Activated CD4-positive, alpha-beta T cell treated with anti-CD3 and anti-CD28 coated beads for 36 hours (primary cell): Measurements from ENCODE around the gene LSAMP. TPM values are rescaled to one million over a fixed set of nuclear protein-coding genes. Genes with fewer than 3 reads are reported as not detected.

Experiments used
- ATAC-seq: fragments of 200-7000 bp; cut with Tn5 transposase; one replicate; pipeline ENCODE4 v1.10.0; 2021; ENCODE audit warnings: mild to moderate bottlenecking, moderate library complexity
- CTCF ChIA-PET: fragments of 350-600 bp; sonication (Branson Sonifier 250); formaldehyde crosslinking; loops from one replicate; lab custom pipeline; 2021; ENCODE audit warnings: antibody characterized with exemption; lab: Charles Lee
- POLR2A ChIA-PET: fragments of 350-600 bp; sonication (Branson Sonifier 250); formaldehyde crosslinking; loops from one replicate; lab custom pipeline; 2021; ENCODE audit warnings: antibody characterized with exemption, inconsistent platforms; lab: Charles Lee
- DNase-seq: peaks from one replicate; pipeline ENCODE4 v3.0.0-alpha.2; 2020
- H3K27ac Mint-ChIP-seq: one replicate; pipeline ENCODE4 v1.8.0; 2021; ENCODE audit warnings: mixed read lengths
- H3K27me3 Mint-ChIP-seq: one replicate; pipeline ENCODE4 v1.8.0; 2021; ENCODE audit warnings: mixed read lengths
- H3K36me3 Mint-ChIP-seq: one replicate; pipeline ENCODE4 v1.8.0; 2021; ENCODE audit warnings: low read depth, mixed read lengths
- H3K4me1 Mint-ChIP-seq: one replicate; pipeline ENCODE4 v1.8.0; 2021; ENCODE audit warnings: mixed read lengths
- H3K4me3 Mint-ChIP-seq: one replicate; pipeline ENCODE4 v1.8.0; 2021; ENCODE audit warnings: mild to moderate bottlenecking, moderate library complexity, mixed read lengths
- H3K9me3 Mint-ChIP-seq: one replicate; pipeline ENCODE4 v1.8.0; 2021; ENCODE audit warnings: low read depth, mixed read lengths
- intact Hi-C, 2 experiments: fragments of 100-400 bp; cut with DNase I in 1 of 2; cut with micrococcal nuclease in 1 of 2; formaldehyde crosslinking; loops; one replicate each; pipeline versions ENCODE4 v1.14.2 to v1.15.1; 2022 to 2024; cut with DNase I, micrococcal nuclease
- total RNA-seq, 2 experiments: library from RNA; stranded (reverse); gene quantifications; one replicate each; pipeline ENCODE4 v1.2.3, GENCODE V29; 2021

LSAMP gene
- total RNA-seq, 2 experiments from 2014 or later: not detected

DNA sequence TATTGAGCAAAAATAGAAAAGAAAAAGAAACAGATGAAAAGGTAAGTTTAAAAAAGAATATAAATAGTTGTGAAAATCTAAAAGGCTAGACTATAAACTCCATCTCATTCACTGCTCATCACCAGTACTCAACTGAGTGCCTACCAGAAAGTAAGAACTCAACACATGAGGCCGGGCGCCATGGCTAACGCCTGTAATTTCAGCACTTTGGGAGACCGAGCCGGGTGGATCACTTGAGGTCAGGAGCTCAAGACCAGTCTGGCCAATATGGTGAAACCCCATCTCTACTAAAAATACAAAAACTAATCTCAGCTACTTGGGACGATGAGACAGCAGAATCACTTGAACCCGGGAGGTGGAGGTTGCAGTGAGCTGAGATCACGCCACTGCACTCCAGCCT, 19.3 kb downstream of the LSAMP start:
- no peak for ATAC-seq
- no peaks in the 10 kb centered on the region for H3K36me3 Mint-ChIP-seq
- no peak overlapping the region for H3K4me3 Mint-ChIP-seq
- POLR2A ChIA-PET: no interaction called here
- H3K4me1 Mint-ChIP-seq: no peaks in the 10 kb centered on the region
- no peaks in the 10 kb centered on the region for H3K27me3 Mint-ChIP-seq
- H3K27ac Mint-ChIP-seq: no peak overlapping the region
- DNase-seq: no peak
- CTCF ChIA-PET: interaction anchor here (0.6 kb wide), 1 partner anchor 10 kb away, joined by 4 read pairs; no protein-coding TSS in a partner anchor
- peaks cover 6% of the 10 kb centered on the region for H3K9me3 Mint-ChIP-seq
- intact Hi-C loops: no loop called here

DNA sequence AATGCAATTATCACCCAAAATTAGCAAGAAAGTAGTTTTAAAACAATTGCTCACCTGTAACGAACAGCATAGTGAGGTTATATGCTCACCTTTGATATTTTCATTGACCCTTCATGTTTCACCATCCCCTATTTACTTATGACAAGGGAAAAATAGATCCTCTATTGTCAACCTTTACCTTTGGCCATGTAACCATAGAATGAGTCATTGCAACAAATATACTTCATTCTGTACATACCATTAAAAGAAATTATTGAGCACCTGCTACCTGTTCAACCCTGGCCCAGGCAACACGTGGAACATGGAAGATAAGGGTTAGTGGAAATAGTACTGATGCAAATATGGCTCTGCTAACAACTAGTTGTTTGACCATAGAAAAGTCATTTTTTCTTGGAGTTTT, 20.2 kb downstream of the LSAMP start:
- Mint-ChIP-seq H3K4me1 (no peaks in the 10 kb centered on the region), H3K27ac (no peak overlapping the region), H3K36me3 (no peaks in the 10 kb centered on the region), H3K9me3 (peaks cover 6% of the 10 kb centered on the region), H3K27me3 (no peaks in the 10 kb centered on the region), H3K4me3 (no peak overlapping the region)
- CTCF ChIA-PET: no interaction called here
- intact Hi-C loops: no loop called here
- POLR2A ChIA-PET: no interaction called here
- ATAC-seq (no peak), DNase-seq (no peak)

GRCh38 chr3:116423945-116424344, 21.3 kb downstream of the LSAMP start:
- CTCF ChIA-PET: no interaction called here
- H3K4me3 Mint-ChIP-seq: no peak overlapping the region

DNA sequence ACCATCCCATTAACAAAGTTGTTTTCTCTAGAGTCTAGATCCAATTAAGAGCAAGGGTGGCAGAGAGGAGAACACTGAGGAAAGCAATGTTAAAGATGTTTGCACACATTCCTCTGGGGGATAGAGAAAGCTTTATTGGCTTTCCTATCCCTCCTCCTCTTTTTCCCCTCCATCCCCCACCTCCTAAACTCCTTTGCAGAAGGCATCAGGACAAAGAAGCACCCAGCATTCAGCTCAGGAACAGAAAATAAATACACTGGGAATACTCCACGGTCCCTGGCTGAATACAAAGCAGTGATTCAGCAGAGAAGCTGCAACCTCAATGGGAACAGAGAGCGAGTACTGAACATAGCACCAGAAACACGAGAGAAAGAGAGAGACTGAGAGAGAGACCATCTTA, 21.9 kb downstream of the LSAMP start:
- Mint-ChIP-seq H3K27ac (no peak overlapping the region), H3K4me3 (no peak overlapping the region), H3K27me3 (no peaks in the 10 kb centered on the region), H3K9me3 (peaks cover 7% of the 10 kb centered on the region), H3K36me3 (no peaks in the 10 kb centered on the region), H3K4me1 (no peaks in the 10 kb centered on the region)
- ChIA-PET POLR2A (no interaction called here), CTCF (no interaction called here)
- no peak for DNase-seq
- ATAC-seq: no peak
- intact Hi-C loops: no loop called here

More at GRCh38 chr3:116423945-116424344, 21.3 kb downstream of the LSAMP start:
- DNase-seq: no peak
- Mint-ChIP-seq H3K27me3 (no peaks in the 10 kb centered on the region), H3K9me3 (peaks cover 5% of the 10 kb centered on the region), H3K27ac (no peak overlapping the region), H3K4me1 (no peaks in the 10 kb centered on the region), H3K36me3 (no peaks in the 10 kb centered on the region)
- ATAC-seq: no peak
- POLR2A ChIA-PET: no interaction called here
- intact Hi-C loops: no loop called here

GRCh38 chr3:116417151-116417550, 28.1 kb downstream of the LSAMP start:
- POLR2A ChIA-PET: no interaction called here
- CTCF ChIA-PET: no interaction called here
- Mint-ChIP-seq H3K4me3 (no peak overlapping the region), H3K36me3 (no peaks in the 10 kb centered on the region), H3K9me3 (peaks cover 4% of the 10 kb centered on the region), H3K27ac (no peak overlapping the region), H3K27me3 (no peaks in the 10 kb centered on the region), H3K4me1 (no peaks in the 10 kb centered on the region)
- no peak for DNase-seq
- ATAC-seq: no peak
- intact Hi-C loops: no loop called here

- intact Hi-C loops: no loop called here
- Mint-ChIP-seq H3K36me3 (no peaks in the 10 kb centered on the region), H3K4me3 (no peak overlapping the region), H3K27ac (no peak overlapping the region), H3K9me3 (peaks cover 4% of the 10 kb centered on the region), H3K27me3 (no peaks in the 10 kb centered on the region), H3K4me1 (no peaks in the 10 kb centered on the region)
- CTCF ChIA-PET: no interaction called here
- POLR2A ChIA-PET: no interaction called here
- DNase-seq: no peak
- no peak for ATAC-seq
These were observed 32.0 kb downstream of the LSAMP start for GRCh38 chr3:116413319-116413718.

GRCh38 chr3:116408473-116408872, 36.8 kb downstream of the LSAMP start:
- H3K36me3 Mint-ChIP-seq: no peaks in the 10 kb centered on the region
- ChIA-PET POLR2A (no interaction called here), CTCF (no interaction called here)
- DNase-seq: no peak
- ATAC-seq: no peak
- intact Hi-C loops: no loop called here
- peaks cover 4% of the 10 kb centered on the region for H3K9me3 Mint-ChIP-seq
- no peaks in the 10 kb centered on the region for H3K27me3 Mint-ChIP-seq
- H3K4me1 Mint-ChIP-seq: no peaks in the 10 kb centered on the region
- H3K27ac Mint-ChIP-seq: no peak overlapping the region
- no peak overlapping the region for H3K4me3 Mint-ChIP-seq

DNA sequence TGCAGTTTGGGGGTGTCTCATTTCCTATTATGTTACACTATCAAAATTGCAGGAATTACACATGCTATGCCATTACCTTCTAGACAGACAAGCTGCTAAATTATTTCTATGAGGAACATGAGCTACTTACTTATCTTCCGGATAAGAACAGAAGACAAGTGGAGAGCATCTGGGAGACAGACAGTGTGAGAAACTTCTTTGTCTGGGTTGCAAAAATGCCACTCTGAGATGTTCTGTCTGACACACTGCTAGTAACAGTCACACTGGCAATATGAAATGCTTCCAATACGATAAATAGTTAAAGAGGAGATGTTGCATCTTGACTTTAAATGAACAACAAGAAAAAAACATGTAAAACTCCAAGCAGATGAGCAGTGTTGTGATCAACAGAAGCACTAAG, 40.1 kb downstream of the LSAMP start:
- Mint-ChIP-seq H3K9me3 (peaks cover 4% of the 10 kb centered on the region), H3K36me3 (no peaks in the 10 kb centered on the region), H3K27ac (no peak overlapping the region), H3K4me3 (no peak overlapping the region), H3K27me3 (no peaks in the 10 kb centered on the region), H3K4me1 (no peaks in the 10 kb centered on the region)
- ChIA-PET POLR2A (no interaction called here), CTCF (no interaction called here)
- no peak for ATAC-seq
- no peak for DNase-seq
- intact Hi-C loops: no loop called here

GRCh38 chr3:116399701-116400226, 45.5 kb downstream of the LSAMP start:
- DNase-seq (no peak), ATAC-seq (no peak)
- Mint-ChIP-seq H3K4me1 (no peaks in the 10 kb centered on the region), H3K27ac (no peak overlapping the region), H3K36me3 (no peaks in the 10 kb centered on the region), H3K4me3 (no peak overlapping the region), H3K9me3 (no peaks in the 10 kb centered on the region), H3K27me3 (no peaks in the 10 kb centered on the region)
- intact Hi-C loops: no loop called here
- POLR2A ChIA-PET: no interaction called here
- CTCF ChIA-PET: no interaction called here

- no peaks in the 10 kb centered on the region for H3K4me1 Mint-ChIP-seq
- DNase-seq (no peak), ATAC-seq (no peak)
- no peak overlapping the region for H3K4me3 Mint-ChIP-seq
- no peaks in the 10 kb centered on the region for H3K27me3 Mint-ChIP-seq
- intact Hi-C loops: no loop called here
- peaks cover 4% of the 10 kb centered on the region for H3K9me3 Mint-ChIP-seq
- no peak overlapping the region for H3K27ac Mint-ChIP-seq
- no peaks in the 10 kb centered on the region for H3K36me3 Mint-ChIP-seq
- POLR2A ChIA-PET: no interaction called here
- CTCF ChIA-PET: no interaction called here
These were observed 50.9 kb downstream of the LSAMP start for GRCh38 chr3:116394365-116394764.

- intact Hi-C loops: no loop called here
- ATAC-seq (no peak), DNase-seq (no peak)
- Mint-ChIP-seq H3K27ac (no peak overlapping the region), H3K4me3 (no peak overlapping the region), H3K27me3 (no peaks in the 10 kb centered on the region), H3K36me3 (no peaks in the 10 kb centered on the region), H3K4me1 (no peaks in the 10 kb centered on the region), H3K9me3 (peaks cover 6% of the 10 kb centered on the region)
- ChIA-PET CTCF (no interaction called here), POLR2A (no interaction called here)
These were observed 52.1 kb downstream of the LSAMP start for GRCh38 chr3:116393199-116393598.

- Mint-ChIP-seq H3K27ac (no peak overlapping the region), H3K27me3 (no peaks in the 10 kb centered on the region), H3K9me3 (peaks cover 6% of the 10 kb centered on the region), H3K36me3 (no peaks in the 10 kb centered on the region), H3K4me1 (no peaks in the 10 kb centered on the region), H3K4me3 (no peak overlapping the region)
- intact Hi-C loops: no loop called here
- no peak for DNase-seq
- CTCF ChIA-PET: no interaction called here
- no peak for ATAC-seq
- POLR2A ChIA-PET: no interaction called here
These were observed 53.0 kb downstream of the LSAMP start for GRCh38 chr3:116392291-116392690.
